Anterior cingulate cortex (tissue), 58 donors: ENCODE results near the gene OR4D2.

Source experiments
- DNase-seq, 58 donors: peaks; one replicate each; lab custom pipeline; 2025; lab: John Stamatoyannopoulos, UW

OR4D2 gene

GRCh38 chr17:58205936-58206335 is 39.2 kb downstream of the OR4D2 start:
- no peak for DNase-seq

- DNase-seq = peak in 11 of 58 donors; percentile 2 to 43 (median 11)
Observed at GRCh38 chr17:58207451-58207850, 40.7 kb downstream of the OR4D2 start.

GRCh38 chr17:58208344-58208743 is 41.6 kb downstream of the OR4D2 start:
- DNase-seq = no peak

GRCh38 chr17:58210922-58211321 is 44.1 kb downstream of the OR4D2 start:
- no peak for DNase-seq

- DNase-seq = no peak
Observed at GRCh38 chr17:58215685-58216084, 48.9 kb downstream of the OR4D2 start.

- DNase-seq = no peak
Observed at GRCh38 chr17:58217766-58218165, 51.0 kb downstream of the OR4D2 start.

- peak; percentile 64 to 97 (median 90) for DNase-seq
Observed at GRCh38 chr17:58219007-58219788, 52.4 kb downstream of the OR4D2 start, which contains the start of gene MKS1. TSS of gene MKS1 (minus strand) at chr17:58219255. CDS start at chr17:58219230, 25 bp downstream.

- DNase-seq = no peak
Observed at GRCh38 chr17:58219789-58220183, 53.0 kb downstream of the OR4D2 start.
